ENCODE measurements around the gene DNAJA2. TPM values are rescaled to one million over a fixed set of nuclear protein-coding genes. Genes with fewer than 3 reads are reported as not detected.

Gene DNAJA2
- total and polyA plus RNA-seq, 9 of the 15 experiments (the other 6 are each of a cell fraction or from before 2014, with no cell fraction given): 24.1 to 75.9 (median 50.7) TPM

DNA sequence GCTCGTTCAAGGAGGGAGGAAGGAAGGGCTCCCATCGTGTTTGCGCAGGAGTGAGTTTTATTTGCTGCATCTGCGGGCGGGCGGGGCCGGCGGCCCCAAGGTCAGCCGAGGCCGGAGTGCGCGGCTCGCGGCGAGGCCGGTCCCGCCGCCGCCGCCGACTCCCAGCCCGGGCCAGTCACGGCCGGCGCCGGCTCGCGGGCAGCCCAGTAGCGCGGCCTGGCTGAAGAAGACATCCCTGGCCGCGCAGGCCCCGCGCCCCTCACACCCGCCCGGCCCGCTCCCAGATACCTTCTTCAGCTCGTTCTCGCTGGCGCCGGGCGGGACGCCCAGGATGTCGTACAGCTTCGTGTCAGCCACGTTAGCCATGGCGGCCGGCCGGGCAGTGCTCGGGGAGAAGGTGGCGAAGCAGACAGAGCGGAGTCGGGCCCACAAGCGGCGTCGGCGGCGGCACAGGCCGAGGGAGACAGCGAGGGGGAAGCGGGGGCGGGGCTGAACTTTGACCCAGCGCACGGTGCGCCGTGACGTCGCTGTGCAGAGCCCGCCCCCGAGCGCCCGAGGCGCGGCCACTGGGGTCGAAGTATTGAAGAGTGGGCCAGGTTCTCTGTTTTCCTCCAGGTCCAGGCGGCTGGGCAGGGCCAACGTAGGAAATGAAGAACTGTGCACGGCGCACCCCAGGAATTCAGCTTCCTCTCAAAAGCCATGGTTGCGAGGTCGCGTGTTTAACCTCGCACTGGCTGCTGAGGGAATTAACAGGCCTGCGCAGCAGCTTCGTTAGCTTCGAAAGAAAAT lies at the start of gene DNAJA2 (continued):
- TF ChIP-seq, protein P1, sequence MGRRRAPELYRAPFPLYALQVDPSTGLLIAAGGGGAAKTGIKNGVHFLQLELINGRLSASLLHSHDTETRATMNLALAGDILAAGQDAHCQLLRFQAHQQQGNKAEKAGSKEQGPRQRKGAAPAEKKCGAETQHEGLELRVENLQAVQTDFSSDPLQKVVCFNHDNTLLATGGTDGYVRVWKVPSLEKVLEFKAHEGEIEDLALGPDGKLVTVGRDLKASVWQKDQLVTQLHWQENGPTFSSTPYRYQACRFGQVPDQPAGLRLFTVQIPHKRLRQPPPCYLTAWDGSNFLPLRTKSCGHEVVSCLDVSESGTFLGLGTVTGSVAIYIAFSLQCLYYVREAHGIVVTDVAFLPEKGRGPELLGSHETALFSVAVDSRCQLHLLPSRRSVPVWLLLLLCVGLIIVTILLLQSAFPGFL (CRISPR knock-in tag; IDR thresholded peaks at IDR 0.05): 0 out of 2 replicates have a peak, but pooled peaks have one; percentile 24
- TF ChIP-seq ZEB2 (IDR thresholded peaks at IDR 0.05) (no peak), DIDO1 (tag; IDR thresholded peaks at IDR 0.05; ENCODE audit: low read depth) (no peak), RNF2 (IDR thresholded peaks at IDR 0.05) (no peak), NR4A1 (CRISPR knock-in tag; IDR thresholded peaks at IDR 0.05) (no peak), NR4A1 (tag; IDR thresholded peaks at IDR 0.05) (0 out of 2 replicates have a peak, but pooled peaks have one; percentile 25), NR2C2 (CRISPR knock-in tag; IDR thresholded peaks at IDR 0.05) (peak; percentile 98), NR2C2 (tag; IDR thresholded peaks at IDR 0.05) (peak; percentile 99), TFAM (CRISPR knock-in tag; conservative IDR thresholded peaks at IDR 0.05) (no peak), TAF1 (IDR thresholded peaks at IDR 0.05; ENCODE audit: control insufficient read depth, extremely low read depth, insufficient read depth, low read length, severe bottlenecking) (peak; percentile 81), DDX20 (tag; IDR thresholded peaks at IDR 0.05; ENCODE audit: low read depth) (no peak), ZFPM2 (CRISPR knock-in tag; IDR thresholded peaks at IDR 0.05) (no peak), ZNF41 (CRISPR knock-in tag; conservative IDR thresholded peaks at IDR 0.05) (no peak), ILK (tag; IDR thresholded peaks at IDR 0.05; ENCODE audit: borderline replicate concordance, low read depth) (no peak), SREBF1 (IDR thresholded peaks at IDR 0.05; ENCODE audit: borderline replicate concordance, low read depth, low read length) (no peak), HMG20B (CRISPR knock-in tag; IDR thresholded peaks at IDR 0.05) (no peak), TBP (optimal IDR thresholded peaks at IDR 0.05; ENCODE audit: low read depth, low read length) (peak; percentile 79), MCM7 (IDR thresholded peaks at IDR 0.05) (no peak)
- TF ChIP-seq, protein P2, sequence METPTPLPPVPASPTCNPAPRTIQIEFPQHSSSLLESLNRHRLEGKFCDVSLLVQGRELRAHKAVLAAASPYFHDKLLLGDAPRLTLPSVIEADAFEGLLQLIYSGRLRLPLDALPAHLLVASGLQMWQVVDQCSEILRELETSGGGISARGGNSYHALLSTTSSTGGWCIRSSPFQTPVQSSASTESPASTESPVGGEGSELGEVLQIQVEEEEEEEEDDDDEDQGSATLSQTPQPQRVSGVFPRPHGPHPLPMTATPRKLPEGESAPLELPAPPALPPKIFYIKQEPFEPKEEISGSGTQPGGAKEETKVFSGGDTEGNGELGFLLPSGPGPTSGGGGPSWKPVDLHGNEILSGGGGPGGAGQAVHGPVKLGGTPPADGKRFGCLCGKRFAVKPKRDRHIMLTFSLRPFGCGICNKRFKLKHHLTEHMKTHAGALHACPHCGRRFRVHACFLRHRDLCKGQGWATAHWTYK (CRISPR knock-in tag; IDR thresholded peaks at IDR 0.05): no peak
- TF ChIP-seq, protein P3, sequence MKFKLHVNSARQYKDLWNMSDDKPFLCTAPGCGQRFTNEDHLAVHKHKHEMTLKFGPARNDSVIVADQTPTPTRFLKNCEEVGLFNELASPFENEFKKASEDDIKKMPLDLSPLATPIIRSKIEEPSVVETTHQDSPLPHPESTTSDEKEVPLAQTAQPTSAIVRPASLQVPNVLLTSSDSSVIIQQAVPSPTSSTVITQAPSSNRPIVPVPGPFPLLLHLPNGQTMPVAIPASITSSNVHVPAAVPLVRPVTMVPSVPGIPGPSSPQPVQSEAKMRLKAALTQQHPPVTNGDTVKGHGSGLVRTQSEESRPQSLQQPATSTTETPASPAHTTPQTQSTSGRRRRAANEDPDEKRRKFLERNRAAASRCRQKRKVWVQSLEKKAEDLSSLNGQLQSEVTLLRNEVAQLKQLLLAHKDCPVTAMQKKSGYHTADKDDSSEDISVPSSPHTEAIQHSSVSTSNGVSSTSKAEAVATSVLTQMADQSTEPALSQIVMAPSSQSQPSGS (CRISPR knock-in tag; IDR thresholded peaks at IDR 0.05): no peak
- TF ChIP-seq, protein P4, sequence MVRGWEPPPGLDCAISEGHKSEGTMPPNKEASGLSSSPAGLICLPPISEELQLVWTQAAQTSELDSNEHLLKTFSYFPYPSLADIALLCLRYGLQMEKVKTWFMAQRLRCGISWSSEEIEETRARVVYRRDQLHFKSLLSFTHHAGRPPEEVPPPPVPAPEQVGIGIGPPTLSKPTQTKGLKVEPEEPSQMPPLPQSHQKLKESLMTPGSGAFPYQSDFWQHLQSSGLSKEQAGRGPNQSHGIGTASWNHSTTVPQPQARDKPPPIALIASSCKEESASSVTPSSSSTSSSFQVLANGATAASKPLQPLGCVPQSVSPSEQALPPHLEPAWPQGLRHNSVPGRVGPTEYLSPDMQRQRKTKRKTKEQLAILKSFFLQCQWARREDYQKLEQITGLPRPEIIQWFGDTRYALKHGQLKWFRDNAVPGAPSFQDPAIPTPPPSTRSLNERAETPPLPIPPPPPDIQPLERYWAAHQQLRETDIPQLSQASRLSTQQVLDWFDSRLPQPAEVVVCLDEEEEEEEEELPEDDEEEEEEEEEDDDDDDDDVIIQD (CRISPR knock-in tag; IDR thresholded peaks at IDR 0.05): no peak
- TF ChIP-seq, protein P5, sequence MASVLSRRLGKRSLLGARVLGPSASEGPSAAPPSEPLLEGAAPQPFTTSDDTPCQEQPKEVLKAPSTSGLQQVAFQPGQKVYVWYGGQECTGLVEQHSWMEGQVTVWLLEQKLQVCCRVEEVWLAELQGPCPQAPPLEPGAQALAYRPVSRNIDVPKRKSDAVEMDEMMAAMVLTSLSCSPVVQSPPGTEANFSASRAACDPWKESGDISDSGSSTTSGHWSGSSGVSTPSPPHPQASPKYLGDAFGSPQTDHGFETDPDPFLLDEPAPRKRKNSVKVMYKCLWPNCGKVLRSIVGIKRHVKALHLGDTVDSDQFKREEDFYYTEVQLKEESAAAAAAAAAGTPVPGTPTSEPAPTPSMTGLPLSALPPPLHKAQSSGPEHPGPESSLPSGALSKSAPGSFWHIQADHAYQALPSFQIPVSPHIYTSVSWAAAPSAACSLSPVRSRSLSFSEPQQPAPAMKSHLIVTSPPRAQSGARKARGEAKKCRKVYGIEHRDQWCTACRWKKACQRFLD (CRISPR knock-in tag; IDR thresholded peaks at IDR 0.05): peak; percentile 32; the same call in 1 of the 2 replicates
